ENCODE data around the gene ARPC1A.
"Not testable (repeated sequence)": the region's sequence is repeated elsewhere in the genome, so short reads cannot be mapped to it uniquely, and the experiment has no call there.

Gene ARPC1A

DNA sequence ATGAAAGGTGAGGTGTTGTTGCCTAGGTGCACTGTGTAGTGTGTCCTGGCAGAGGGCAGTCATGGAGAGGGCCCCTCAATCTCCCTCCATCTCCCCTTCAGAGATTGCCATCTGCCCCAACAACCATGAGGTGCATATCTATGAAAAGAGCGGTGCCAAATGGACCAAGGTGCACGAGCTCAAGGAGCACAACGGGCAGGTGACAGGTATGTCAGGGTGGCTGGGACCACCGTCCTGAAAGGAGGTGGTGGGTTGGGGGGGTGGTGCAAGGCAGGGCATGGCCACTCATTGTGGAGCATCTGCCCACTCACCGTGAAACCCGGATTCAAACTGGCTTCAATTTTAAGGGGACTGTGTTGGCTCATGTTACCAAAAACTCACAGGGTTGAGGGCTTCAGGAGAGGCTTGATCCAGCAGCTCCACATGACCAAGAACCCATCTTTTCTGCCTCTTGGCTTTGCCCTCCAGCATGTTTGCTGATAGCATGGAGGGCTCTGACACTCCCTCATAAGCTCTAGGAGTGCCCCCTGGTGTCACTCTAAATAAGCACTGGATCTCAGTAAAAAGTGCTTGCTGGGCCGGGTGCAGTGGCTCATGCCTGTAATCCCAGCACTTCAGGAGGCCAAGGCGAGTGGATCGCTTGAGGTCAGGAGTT lies 61.0 kb downstream of the ARPC1A start:
- DNase-seq (ENCODE audit: low read depth in 2 of 2, low spot score in 1 of 2): no peak

DNA sequence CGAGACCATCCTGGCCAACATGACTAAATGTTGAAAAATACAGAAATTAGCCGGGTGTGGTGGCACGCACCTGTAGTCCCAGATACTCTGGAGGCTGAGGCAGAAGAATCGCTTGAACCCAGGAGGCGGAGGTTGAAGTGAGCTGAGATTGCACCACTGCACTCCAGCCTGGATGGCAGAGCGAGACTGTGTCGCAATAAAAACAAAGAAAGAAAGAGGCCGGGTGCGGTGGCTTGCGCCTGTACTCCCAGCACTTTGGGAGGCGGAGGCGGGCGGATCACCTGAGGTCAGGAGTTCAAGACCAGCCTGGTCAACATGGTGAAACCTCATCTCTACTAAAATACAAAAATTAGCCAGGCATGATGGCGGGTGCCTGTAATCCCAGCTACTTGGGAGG lies 61.5 kb downstream of the ARPC1A start:
- DNase-seq (ENCODE audit: low read depth in 2 of 2, low spot score in 1 of 2): not testable (repeated sequence)

GRCh38 chr7:99387912-99388311 lies 62.2 kb downstream of the ARPC1A start:
- no peak for DNase-seq (ENCODE audit: low read depth in 2 of 2, low spot score in 1 of 2)

GRCh38 chr7:99389772-99390171 lies 64.1 kb downstream of the ARPC1A start:
- no peak for DNase-seq (ENCODE audit: low read depth in 2 of 2, low spot score in 1 of 2)

GRCh38 chr7:99390941-99391602 lies 65.4 kb downstream of the ARPC1A start:
- no peak for DNase-seq (ENCODE audit: low read depth in 2 of 2, low spot score in 1 of 2)

- DNase-seq (ENCODE audit: low read depth in 2 of 2, low spot score in 1 of 2): no peak
Measured at GRCh38 chr7:99392046-99392445, 66.3 kb downstream of the ARPC1A start.

- DNase-seq (ENCODE audit: low read depth in 2 of 2, low spot score in 1 of 2): peak in 1 of 2 donors; percentile 62
Measured at GRCh38 chr7:99392659-99393354, 67.1 kb downstream of the ARPC1A start.

GRCh38 chr7:99393355-99394187 lies 67.9 kb downstream of the ARPC1A start:
- DNase-seq (ENCODE audit: low read depth in 2 of 2, low spot score in 1 of 2): no peak

DNA sequence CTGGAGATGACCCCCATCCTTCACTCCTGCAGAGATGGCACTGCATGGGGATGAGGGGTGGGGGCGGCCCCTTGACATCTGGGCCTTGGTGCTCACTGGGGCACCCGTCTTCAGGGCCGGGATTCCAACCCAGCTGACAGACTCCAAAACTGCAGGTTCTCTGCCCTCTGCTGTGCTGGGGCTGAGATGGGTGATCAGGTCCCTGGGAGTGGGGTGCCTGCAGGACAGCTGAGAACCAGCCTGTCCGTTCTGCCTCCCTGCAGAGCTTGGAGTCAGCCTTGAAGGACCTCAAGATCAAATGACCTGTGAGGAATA lies 68.4 kb downstream of the ARPC1A start:
- DNase-seq (ENCODE audit: low read depth in 2 of 2, low spot score in 1 of 2): no peak

DNA sequence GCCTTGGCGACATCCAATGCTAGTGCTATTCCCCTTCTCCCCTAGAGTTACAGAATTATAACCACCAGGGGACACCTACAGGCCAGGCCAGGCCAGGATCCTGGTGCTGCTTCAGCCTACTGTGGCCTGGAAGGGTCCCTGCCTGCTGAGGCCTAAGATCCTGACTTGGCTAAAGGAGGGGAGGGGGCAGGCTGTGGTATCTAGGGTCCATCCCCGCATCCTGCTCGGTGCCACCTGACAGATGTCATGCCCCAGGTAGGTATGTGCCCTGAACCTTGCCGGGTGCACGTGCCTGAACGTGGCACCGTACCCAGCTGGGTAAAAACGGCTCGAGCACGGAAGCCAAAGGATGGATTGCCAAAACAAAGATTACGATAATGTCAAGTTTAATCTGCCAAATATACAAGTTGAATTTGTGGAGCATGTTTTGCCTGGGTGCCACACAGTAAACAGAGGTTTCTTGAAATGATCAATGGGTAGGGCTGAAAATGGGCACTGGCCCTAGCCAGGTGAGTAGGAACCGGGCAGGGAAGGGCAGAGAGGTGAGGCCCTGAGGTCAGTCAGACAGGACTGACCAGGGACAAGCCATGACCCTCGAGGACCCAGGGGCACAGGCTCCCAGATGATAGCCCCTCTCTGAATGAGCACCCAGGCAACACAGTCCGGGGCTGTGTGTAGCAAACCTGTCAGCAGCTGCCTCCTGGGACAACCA lies 70.1 kb downstream of the ARPC1A start:
- DNase-seq (ENCODE audit: low read depth in 2 of 2, low spot score in 1 of 2): no peak

DNA sequence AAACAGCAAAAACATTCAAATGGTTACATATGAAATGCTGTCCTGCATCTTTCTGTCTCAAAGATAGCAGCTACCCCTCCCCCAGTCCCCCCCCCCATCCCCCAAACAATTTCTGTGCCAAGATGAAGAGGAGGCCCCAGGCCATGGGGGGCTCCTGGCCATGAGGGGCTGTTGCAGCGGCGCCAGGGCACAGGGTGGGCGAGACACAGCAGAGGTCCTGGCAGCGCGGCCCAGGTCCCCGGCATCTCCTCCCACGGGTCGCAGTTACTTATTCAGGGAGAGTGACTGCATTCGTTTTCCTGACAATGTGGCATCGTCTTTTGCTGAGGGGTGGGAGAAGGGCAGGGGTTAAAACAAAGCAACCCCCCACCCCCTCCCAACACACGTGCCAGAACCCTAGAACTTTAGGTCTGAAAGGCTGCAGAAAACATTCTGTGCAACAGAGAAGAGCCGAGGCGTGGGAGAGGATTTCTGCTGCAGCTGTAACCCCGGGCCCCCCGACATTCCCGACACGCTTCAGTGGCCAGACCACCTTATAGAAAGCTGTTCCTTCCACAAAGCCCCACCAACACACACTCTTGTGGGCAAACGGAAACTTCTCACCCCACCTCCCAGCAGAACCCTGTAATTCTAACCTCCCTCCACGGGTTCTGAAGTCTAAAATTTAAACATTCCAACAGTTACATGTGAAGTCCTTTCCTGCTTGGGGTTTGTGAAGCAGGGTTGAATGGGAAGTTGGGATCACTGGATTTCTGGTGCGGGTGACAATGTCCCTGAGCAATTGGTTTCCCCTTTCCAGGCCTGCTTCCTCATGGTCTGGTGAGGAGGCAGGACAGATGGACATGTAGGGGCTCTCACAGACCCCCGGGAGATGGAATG lies 71.0 kb downstream of the ARPC1A start:
- DNase-seq (ENCODE audit: low read depth in 2 of 2, low spot score in 1 of 2): no peak

- no peak for DNase-seq (ENCODE audit: low read depth in 2 of 2, low spot score in 1 of 2)
Measured at GRCh38 chr7:99397297-99397983, 71.7 kb downstream of the ARPC1A start.

DNA sequence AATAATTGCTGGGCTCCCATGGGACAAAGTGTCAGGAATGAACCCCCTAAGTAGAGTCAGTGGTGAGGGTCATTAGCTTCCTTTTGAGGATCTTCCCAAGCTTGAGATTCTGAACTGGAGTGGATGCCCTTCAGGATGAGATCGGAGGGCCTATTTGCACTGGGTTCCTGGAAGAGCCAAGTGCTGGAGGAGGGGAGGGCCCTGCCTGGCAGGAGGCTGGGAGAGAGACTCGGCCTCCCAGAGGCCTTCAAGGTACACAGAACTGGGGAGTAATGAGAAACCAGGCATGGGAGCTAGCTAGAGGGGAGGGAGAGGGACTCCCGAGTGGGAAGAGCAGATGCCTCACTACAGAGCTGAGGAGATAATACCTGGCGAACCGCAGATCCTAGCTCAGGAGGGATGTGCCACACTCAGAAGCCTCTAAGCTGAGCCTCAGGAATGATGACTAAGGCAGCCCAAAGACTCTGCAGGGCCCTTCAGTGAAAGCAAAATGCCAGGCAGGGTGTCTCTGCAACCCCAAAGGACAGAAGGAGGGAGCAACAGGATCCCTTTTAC lies 73.3 kb downstream of the ARPC1A start:
- DNase-seq (ENCODE audit: low read depth in 2 of 2, low spot score in 1 of 2): no peak

GRCh38 chr7:99399597-99399996 lies 73.9 kb downstream of the ARPC1A start:
- no peak for DNase-seq (ENCODE audit: low read depth in 2 of 2, low spot score in 1 of 2)

DNA sequence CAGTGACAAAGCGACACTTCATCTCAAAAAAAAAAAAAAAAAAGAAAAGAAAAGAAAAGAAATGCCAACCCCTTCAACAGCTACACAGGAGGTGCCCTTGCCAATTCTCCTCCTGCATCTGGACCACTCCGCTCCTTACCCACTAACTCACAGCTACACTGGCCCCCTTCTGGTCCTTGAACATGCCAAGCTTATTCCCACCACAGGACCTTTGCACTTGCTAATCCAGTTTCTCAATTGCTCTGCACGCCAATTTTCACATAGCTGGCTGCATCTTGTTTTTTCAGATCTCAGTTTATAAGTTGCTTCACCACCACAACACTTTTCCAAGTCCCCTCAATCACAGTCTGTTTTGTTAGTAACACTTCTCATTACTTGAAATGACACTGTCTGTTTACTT lies 77.2 kb downstream of the ARPC1A start:
- no peak for DNase-seq (ENCODE audit: low read depth in 2 of 2, low spot score in 1 of 2)

DNA sequence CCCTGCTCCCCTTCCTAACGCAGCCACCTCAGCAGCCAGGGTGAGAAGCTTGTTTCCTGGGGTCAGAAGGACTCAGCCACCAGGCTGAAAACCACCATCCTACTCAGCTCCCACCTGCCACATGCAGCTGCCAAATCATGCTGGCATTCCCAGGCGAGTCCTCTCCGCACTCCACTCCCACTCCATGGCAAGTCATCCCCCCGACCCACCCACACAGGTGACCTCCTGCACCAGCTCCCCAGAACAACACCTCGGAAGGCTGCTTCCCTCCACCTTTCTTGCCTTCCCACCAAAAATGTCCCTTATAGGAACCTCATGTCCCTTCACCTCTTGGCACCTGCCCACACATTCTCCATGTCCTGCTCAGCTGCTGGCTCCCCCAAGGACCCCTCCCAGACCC lies 78.1 kb downstream of the ARPC1A start:
- DNase-seq (ENCODE audit: low read depth in 2 of 2, low spot score in 1 of 2): no peak

GRCh38 chr7:99404235-99404976 lies 78.7 kb downstream of the ARPC1A start:
- no peak for DNase-seq (ENCODE audit: low read depth in 2 of 2, low spot score in 1 of 2)

DNA sequence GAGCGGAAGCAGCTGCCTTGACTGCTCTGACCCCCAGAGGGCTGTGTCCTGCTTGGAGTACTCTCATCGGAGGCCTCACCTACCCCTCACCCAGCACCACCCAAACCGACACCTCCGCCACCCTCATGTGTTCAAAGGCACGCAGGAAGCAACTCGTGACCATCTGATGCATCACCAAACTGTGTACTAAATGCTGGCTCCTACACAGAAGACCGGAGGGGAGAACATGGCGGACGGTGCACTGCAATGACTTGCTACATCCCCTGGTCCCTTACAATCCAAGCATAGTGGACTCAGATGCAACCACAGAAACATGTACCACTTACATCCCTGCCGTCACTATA lies 79.3 kb downstream of the ARPC1A start:
- DNase-seq (ENCODE audit: low read depth in 2 of 2, low spot score in 1 of 2): no peak

DNA sequence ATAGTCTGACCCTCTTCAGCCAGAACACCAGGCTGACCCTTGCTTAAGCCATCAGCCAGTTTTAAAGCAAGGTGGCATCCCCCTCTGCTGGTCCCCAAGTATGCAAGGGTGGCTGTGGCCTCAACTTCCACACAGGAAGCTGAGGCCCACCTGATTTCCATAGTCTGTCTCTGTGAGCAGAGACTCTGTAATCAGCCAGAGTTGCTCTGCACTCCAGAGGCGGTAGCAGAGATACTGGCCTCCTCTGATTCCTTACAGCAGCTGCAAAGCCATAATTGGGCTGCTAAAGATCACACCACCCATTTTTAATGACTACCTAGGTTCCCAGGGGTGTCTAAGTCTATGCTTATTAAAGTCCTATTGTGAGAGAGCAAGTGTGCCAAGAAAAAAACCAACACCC lies 80.9 kb downstream of the ARPC1A start:
- no peak for DNase-seq (ENCODE audit: low read depth in 2 of 2, low spot score in 1 of 2)
